HepG2 (cell line): Measurements from ENCODE around the gene DHH. TPM values are rescaled to one million over a fixed set of nuclear protein-coding genes. Genes with fewer than 3 reads are reported as not detected.

Source experiments
- FOXA1 ChIP-seq, 2 experiments: fragments of 450-650 bp in 1 of 2; sonication (generic) in 1 of 2; formaldehyde crosslinking in 1 of 2; IDR thresholded peaks; 2 replicates each; pipeline versions ENCODE4 v1.4.0 to v1.6.1; 2016 to 2020; ENCODE audit warnings: missing genetic modification reagents in 1 of 2
- GTF2F1 ChIP-seq: fragments of 150-350 bp; IDR thresholded peaks from 2 replicates; pipeline ENCODE4 v1.6.1; 2014; ENCODE audit warnings: low read length
- HDAC2 ChIP-seq: sonication (generic); formaldehyde crosslinking; IDR thresholded peaks from 2 replicates; pipeline ENCODE4 v1.4.0; 2020; ENCODE audit warnings: missing genetic modification reagents
- HES4 ChIP-seq: sonication (generic); formaldehyde crosslinking; IDR thresholded peaks from 2 replicates; pipeline ENCODE4 v1.9.0; 2021; ENCODE audit warnings: mild to moderate bottlenecking, missing genetic modification reagents, borderline replicate concordance
- HMG20B ChIP-seq: conservative IDR thresholded peaks from 2 replicates; pipeline ENCODE4 v1.6.1; 2016; ENCODE audit warnings: missing genetic modification reagents, missing compliant biosample characterization
- ISL2 ChIP-seq: sonication (generic); formaldehyde crosslinking; IDR thresholded peaks from 2 replicates; pipeline ENCODE4 v1.5.0; 2020; ENCODE audit warnings: missing genetic modification reagents
- MAFF ChIP-seq: IDR thresholded peaks from 2 replicates; pipeline ENCODE4 v1.6.1; 2011; ENCODE audit warnings: low read depth, low read length, improper control_type of control experiment
- MAZ ChIP-seq, 2 experiments: sonication (generic) in 1 of 2; formaldehyde crosslinking in 1 of 2; IDR thresholded peaks; 2 replicates each; pipeline versions ENCODE4 v1.5.0 to v1.6.1; 2012 to 2020; ENCODE audit warnings: low read depth in 2 of 2, mild to moderate bottlenecking in 2 of 2, borderline replicate concordance in 1 of 2, improper control_type of control experiment in 1 of 2, low read length in 1 of 2, missing genetic modification reagents in 1 of 2, moderate library complexity in 1 of 2
- MEIS2 ChIP-seq: sonication (generic); formaldehyde crosslinking; IDR thresholded peaks from 2 replicates; pipeline ENCODE4 v1.9.0; 2021; ENCODE audit warnings: mild to moderate bottlenecking, missing genetic modification reagents
- SAFB2 ChIP-seq: sonication (generic); formaldehyde crosslinking; IDR thresholded peaks from 2 replicates; pipeline ENCODE4 v1.5.1; 2020; ENCODE audit warnings: missing genetic modification reagents, low read depth, mild to moderate bottlenecking, borderline replicate concordance
- SOX13 ChIP-seq, 3 experiments: fragments of 450-650 bp in 1 of 3; sonication (generic) in 1 of 3; formaldehyde crosslinking in 1 of 3; IDR thresholded peaks in 2 of 3; conservative IDR thresholded peaks in 1 of 3; 2 replicates each; pipeline versions ENCODE4 v1.5.0 to v1.6.1; 2016 to 2020; ENCODE audit warnings: antibody characterized with exemption in 1 of 3, mild to moderate bottlenecking in 1 of 3, missing compliant biosample characterization in 1 of 3, missing genetic modification reagents in 1 of 3, moderate library complexity in 1 of 3
- ZBTB42 ChIP-seq: sonication (generic); formaldehyde crosslinking; IDR thresholded peaks from 2 replicates; pipeline ENCODE4 v1.5.0; 2020; ENCODE audit warnings: mild to moderate bottlenecking, missing genetic modification reagents
- ZEB1 ChIP-seq: IDR thresholded peaks from 2 replicates; pipeline ENCODE4 v1.6.1; 2012; ENCODE audit warnings: mild to moderate bottlenecking, low read depth, inconsistent platforms; ENCODE audit not compliant: insufficient replicate concordance
- ZIK1 ChIP-seq: sonication (generic); formaldehyde crosslinking; IDR thresholded peaks from 2 replicates; pipeline ENCODE4 v1.5.0; 2020; ENCODE audit warnings: mild to moderate bottlenecking, low read depth, missing genetic modification reagents, borderline replicate concordance
- ZNF350 ChIP-seq: sonication (generic); formaldehyde crosslinking; IDR thresholded peaks from 2 replicates; pipeline ENCODE4 v1.4.0; 2020; ENCODE audit warnings: mild to moderate bottlenecking, low read depth, missing genetic modification reagents, borderline replicate concordance
- ZNF572 ChIP-seq: sonication (generic); formaldehyde crosslinking; IDR thresholded peaks from 2 replicates; pipeline ENCODE4 v1.5.1; 2020; ENCODE audit warnings: mild to moderate bottlenecking, missing genetic modification reagents
- ZNF660 ChIP-seq: sonication (generic); formaldehyde crosslinking; IDR thresholded peaks from 2 replicates; pipeline ENCODE4 v1.5.1; 2020; ENCODE audit warnings: mild to moderate bottlenecking, low read depth, missing genetic modification reagents, borderline replicate concordance
- polyA plus RNA-seq, 8 experiments: library from polyadenylated mRNA; depleted of rRNA in 3 of 8; stranded (reverse) in 7 of 8; unstranded in 1 of 8; fragments of >200 nt; fragmentation: Illumina TruSeq in 4 of 8; extraction: Trizol in 4 of 8; gene quantifications; 2 replicates each; pipeline versions ENCODE4 v1.2.1 to v1.2.3, GENCODE V29; 2011 to 2016; ENCODE audit warnings: low read depth in 4 of 8, missing spikeins in 1 of 8, mixed read lengths in 1 of 8; ENCODE audit not compliant: insufficient read depth in 1 of 8
- total RNA-seq, 5 experiments: library from RNA; depleted of rRNA; stranded (reverse); fragments of >200 nt; fragmentation: Illumina TruSeq; extraction: Trizol; gene quantifications; 2 replicates each; pipeline ENCODE4 v1.2.3, GENCODE V29; 2016; ENCODE audit warnings: low read depth in 1 of 5
- TF ChIP-seq, protein P1 (sequence below): sonication (generic); formaldehyde crosslinking; IDR thresholded peaks from 2 replicates; pipeline ENCODE4 v1.4.0; 2020; ENCODE audit warnings: missing genetic modification reagents, borderline replicate concordance
- TF ChIP-seq, protein P2 (sequence below): IDR thresholded peaks from 2 replicates; pipeline ENCODE4 v1.6.1; 2016; ENCODE audit warnings: missing compliant biosample characterization, missing genetic modification reagents, borderline replicate concordance
- TF ChIP-seq, protein P3 (sequence below): sonication (generic); formaldehyde crosslinking; IDR thresholded peaks from 2 replicates; pipeline ENCODE4 v1.5.1; 2020; ENCODE audit warnings: mild to moderate bottlenecking, missing genetic modification reagents, moderate library complexity

Gene DHH
- total and polyA plus RNA-seq, 2 of the 13 experiments (the other 11 are each of a cell fraction or from before 2014, with no cell fraction given): not detected

- TF ChIP-seq, protein P1, sequence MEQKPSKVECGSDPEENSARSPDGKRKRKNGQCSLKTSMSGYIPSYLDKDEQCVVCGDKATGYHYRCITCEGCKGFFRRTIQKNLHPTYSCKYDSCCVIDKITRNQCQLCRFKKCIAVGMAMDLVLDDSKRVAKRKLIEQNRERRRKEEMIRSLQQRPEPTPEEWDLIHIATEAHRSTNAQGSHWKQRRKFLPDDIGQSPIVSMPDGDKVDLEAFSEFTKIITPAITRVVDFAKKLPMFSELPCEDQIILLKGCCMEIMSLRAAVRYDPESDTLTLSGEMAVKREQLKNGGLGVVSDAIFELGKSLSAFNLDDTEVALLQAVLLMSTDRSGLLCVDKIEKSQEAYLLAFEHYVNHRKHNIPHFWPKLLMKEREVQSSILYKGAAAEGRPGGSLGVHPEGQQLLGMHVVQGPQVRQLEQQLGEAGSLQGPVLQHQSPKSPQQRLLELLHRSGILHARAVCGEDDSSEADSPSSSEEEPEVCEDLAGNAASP (CRISPR knock-in tag): no peak
- 0 out of 2 replicates have a peak, but pooled peaks have one; percentile 29 for TF ChIP-seq HMG20B (CRISPR knock-in tag)
- TF ChIP-seq GTF2F1: no peak
- TF ChIP-seq ISL2 (CRISPR knock-in tag): 0 out of 2 replicates have a peak, but pooled peaks have one; percentile 29
- TF ChIP-seq, protein P2, sequence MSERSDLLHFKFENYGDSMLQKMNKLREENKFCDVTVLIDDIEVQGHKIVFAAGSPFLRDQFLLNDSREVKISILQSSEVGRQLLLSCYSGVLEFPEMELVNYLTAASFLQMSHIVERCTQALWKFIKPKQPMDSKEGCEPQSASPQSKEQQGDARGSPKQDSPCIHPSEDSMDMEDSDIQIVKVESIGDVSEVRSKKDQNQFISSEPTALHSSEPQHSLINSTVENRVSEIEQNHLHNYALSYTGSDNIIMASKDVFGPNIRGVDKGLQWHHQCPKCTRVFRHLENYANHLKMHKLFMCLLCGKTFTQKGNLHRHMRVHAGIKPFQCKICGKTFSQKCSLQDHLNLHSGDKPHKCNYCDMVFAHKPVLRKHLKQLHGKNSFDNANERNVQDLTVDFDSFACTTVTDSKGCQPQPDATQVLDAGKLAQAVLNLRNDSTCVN (CRISPR knock-in tag): 0 out of 2 replicates have a peak, but pooled peaks have one; percentile 26
- peak; percentile 57 for TF ChIP-seq ZEB1
- no peak for TF ChIP-seq SOX13 (IDR thresholded peaks at IDR 0.05)
- TF ChIP-seq SOX13 (CRISPR knock-in tag; conservative IDR thresholded peaks at IDR 0.05 in 1 of 2, IDR thresholded peaks at IDR 0.05 in 1 of 2): 0 out of 4 replicates have a peak, but pooled peaks of 1 of the 2 experiments have one; percentile 1
- TF ChIP-seq ZNF572: no peak
- 0 out of 2 replicates have a peak, but pooled peaks have one; percentile 12 for TF ChIP-seq MEIS2 (CRISPR knock-in tag)
- peak; percentile 27; the same call in 1 of the 2 replicates for TF ChIP-seq ZNF350 (CRISPR knock-in tag)
- no peak for TF ChIP-seq HES4 (CRISPR knock-in tag)
- no peak for TF ChIP-seq FOXA1 (IDR thresholded peaks at IDR 0.05)
- TF ChIP-seq FOXA1 (CRISPR knock-in tag; IDR thresholded peaks at IDR 0.05): no peak
- TF ChIP-seq MAFF: no peak
- TF ChIP-seq HDAC2 (CRISPR knock-in tag): 0 out of 2 replicates have a peak, but pooled peaks have one; percentile 22
- no peak for TF ChIP-seq SAFB2 (CRISPR knock-in tag)
- TF ChIP-seq, protein P3, sequence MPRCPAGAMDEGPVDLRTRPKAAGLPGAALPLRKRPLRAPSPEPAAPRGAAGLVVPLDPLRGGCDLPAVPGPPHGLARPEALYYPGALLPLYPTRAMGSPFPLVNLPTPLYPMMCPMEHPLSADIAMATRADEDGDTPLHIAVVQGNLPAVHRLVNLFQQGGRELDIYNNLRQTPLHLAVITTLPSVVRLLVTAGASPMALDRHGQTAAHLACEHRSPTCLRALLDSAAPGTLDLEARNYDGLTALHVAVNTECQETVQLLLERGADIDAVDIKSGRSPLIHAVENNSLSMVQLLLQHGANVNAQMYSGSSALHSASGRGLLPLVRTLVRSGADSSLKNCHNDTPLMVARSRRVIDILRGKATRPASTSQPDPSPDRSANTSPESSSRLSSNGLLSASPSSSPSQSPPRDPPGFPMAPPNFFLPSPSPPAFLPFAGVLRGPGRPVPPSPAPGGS (CRISPR knock-in tag): no peak
- TF ChIP-seq ZBTB42 (CRISPR knock-in tag): no peak
- no peak for TF ChIP-seq MAZ (IDR thresholded peaks at IDR 0.05; ENCODE audit: borderline replicate concordance, low read depth, low read length)
- no peak for TF ChIP-seq MAZ (CRISPR knock-in tag; IDR thresholded peaks at IDR 0.05; ENCODE audit: low read depth)
- TF ChIP-seq ZIK1: no peak
- TF ChIP-seq ZNF660 (CRISPR knock-in tag): no peak
Measured at GRCh38 chr12:49092086-49092815, 2.4 kb downstream of the DHH start (continued).
